Psoas muscle (tissue), 8 donors: ENCODE data around the gene CHST8. TPM values are rescaled to one million over a fixed set of nuclear protein-coding genes. Genes with fewer than 3 reads are reported as not detected.

Experiments used
- ATAC-seq, 4 donors: fragments of 200-7000 bp; cut with Tn5 transposase; one replicate each; pipeline ENCODE4 v1.9.1; 2020; ENCODE audit warnings: moderate library complexity in 3 of 4, mild to moderate bottlenecking in 2 of 4
- DNase-seq, 2 donors: peaks; one replicate each; pipeline ENCODE4 v3.0.0-alpha.2; 2020
- H3K27ac ChIP-seq: fragments of 200-600 bp; one replicate; pipeline ENCODE4 v1.8.0; 2022
- H3K27me3 ChIP-seq, 3 donors: fragments of 200-600 bp in 1 of 3; one replicate each; pipeline versions ENCODE4 v1.6.1 to v1.8.0; 2013 to 2022; ENCODE audit warnings: low read length in 2 of 3, mild to moderate bottlenecking in 2 of 3, moderate library complexity in 1 of 3; ENCODE audit not compliant: insufficient read depth in 3 of 3
- H3K36me3 ChIP-seq, 2 donors: fragments of 200-600 bp in 1 of 2; one replicate each; pipeline versions ENCODE4 v1.6.1 to v1.8.0; 2013 to 2022; ENCODE audit warnings: low read depth in 1 of 2, mild to moderate bottlenecking in 1 of 2, moderate library complexity in 1 of 2; ENCODE audit not compliant: insufficient read depth in 1 of 2
- H3K4me1 ChIP-seq: fragments of 200-600 bp; one replicate; pipeline ENCODE4 v1.8.0; 2022
- H3K4me3 ChIP-seq: fragments of 200-600 bp; one replicate; pipeline ENCODE4 v1.8.0; 2022; ENCODE audit warnings: mild to moderate bottlenecking
- H3K9me3 ChIP-seq: fragments of 200-600 bp; one replicate; pipeline ENCODE4 v1.8.0; 2022
- WGBS, 3 donors: extraction: QIAGEN DNeasy Blood & Tissue Kit; methylation state at CpG; one replicate each; pipeline versions ENCODE4 v1.1.6 to v1.1.7; 2013; 5-methylcytosine and 5-hydroxymethylcytosine counted together
- intact Hi-C, 2 donors: fragments of 100-400 bp; cut with DNase I; formaldehyde crosslinking; loops; one replicate each; pipeline versions ENCODE4 v1.11.0 to v1.14.2; 2022
- polyA plus RNA-seq, 3 donors: library from polyadenylated mRNA; stranded (reverse); fragments of 200-250 nt; gene quantifications; one replicate each; pipeline ENCODE4 v1.2.3, GENCODE V29; 2013
- total RNA-seq, 4 donors: library from RNA; stranded (reverse); fragmentation: NEBNext Ultra II Directional in 2 of 4; extraction: Animal tissue kit (Norgen Biotek cat#: 25700) in 2 of 4; gene quantifications; one replicate each; pipeline versions ENCODE4 v1.2.1 to v1.2.4, GENCODE V29; 2021 to 2023
- TF ChIP-seq, protein P1 (sequence below): fragments of 200-600 bp; IDR thresholded peaks from one replicate; pipeline ENCODE4 v1.8.0; 2022; ENCODE audit warnings: antibody characterized with exemption
- donor health status: healthy with polysubstance abuse.
- donor health status: DM: no; HTN: no; CAD: no; lungs with moderate emphysema.
- donor health status: Bipolar disorder and iron deficiency.
- donor health status: healthy.
- donor health status: DM: yes; HTN: yes; CAD: no.
- donor health status: DM: no; HTN: no; CAD: no.
- donor health status: DM: no; HTN: no; CAD: no.
- donor health status: DM: yes; HTN: yes; CAD: no.

CHST8 gene
- total and polyA plus RNA-seq, 7 donors: 0.05 to 0.60 (median 0.23) TPM; not detected in 1

GRCh38 chr19:33799476-33799875, 177.7 kb downstream of the CHST8 start:
- no peak for ATAC-seq
- H3K9me3 ChIP-seq: no peaks in the 10 kb centered on the region
- no peak for DNase-seq
- TF ChIP-seq, protein P1, sequence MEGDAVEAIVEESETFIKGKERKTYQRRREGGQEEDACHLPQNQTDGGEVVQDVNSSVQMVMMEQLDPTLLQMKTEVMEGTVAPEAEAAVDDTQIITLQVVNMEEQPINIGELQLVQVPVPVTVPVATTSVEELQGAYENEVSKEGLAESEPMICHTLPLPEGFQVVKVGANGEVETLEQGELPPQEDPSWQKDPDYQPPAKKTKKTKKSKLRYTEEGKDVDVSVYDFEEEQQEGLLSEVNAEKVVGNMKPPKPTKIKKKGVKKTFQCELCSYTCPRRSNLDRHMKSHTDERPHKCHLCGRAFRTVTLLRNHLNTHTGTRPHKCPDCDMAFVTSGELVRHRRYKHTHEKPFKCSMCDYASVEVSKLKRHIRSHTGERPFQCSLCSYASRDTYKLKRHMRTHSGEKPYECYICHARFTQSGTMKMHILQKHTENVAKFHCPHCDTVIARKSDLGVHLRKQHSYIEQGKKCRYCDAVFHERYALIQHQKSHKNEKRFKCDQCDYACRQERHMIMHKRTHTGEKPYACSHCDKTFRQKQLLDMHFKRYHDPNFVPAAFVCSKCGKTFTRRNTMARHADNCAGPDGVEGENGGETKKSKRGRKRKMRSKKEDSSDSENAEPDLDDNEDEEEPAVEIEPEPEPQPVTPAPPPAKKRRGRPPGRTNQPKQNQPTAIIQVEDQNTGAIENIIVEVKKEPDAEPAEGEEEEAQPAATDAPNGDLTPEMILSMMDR: no peak
- no peaks in the 10 kb centered on the region for H3K36me3 ChIP-seq
- intact Hi-C loops: loop anchor here in 1 of 2 donors (10.0 kb wide), 1 partner anchor 105 kb away; no protein-coding TSS in a partner anchor
- peaks cover 0 to 29% (median 9%) of the 10 kb centered on the region in 3 donors for H3K27me3 ChIP-seq
- peaks cover 14% of the 10 kb centered on the region for H3K4me1 ChIP-seq
- no peak overlapping the region for H3K27ac ChIP-seq
- no peak overlapping the region for H3K4me3 ChIP-seq
- 74 to 85% (median 77%) methylated on average over 5 of the region's 5 CpGs for WGBS, 3 donors

GRCh38 chr19:33800012-33800680, 178.4 kb downstream of the CHST8 start:
- WGBS, 3 donors: 90% methylated on average over 16 of the region's 16 CpGs
- Histone ChIP-seq H3K9me3 (no peaks in the 10 kb centered on the region), H3K4me3 (no peak overlapping the region), H3K36me3 (no peaks in the 10 kb centered on the region), H3K4me1 (peaks cover 10% of the 10 kb centered on the region), H3K27me3 (peaks cover 0 to 24% (median 9%) of the 10 kb centered on the region in 3 donors), H3K27ac (no peak overlapping the region)
- TF ChIP-seq, protein P1: no peak
- no peak for ATAC-seq
- DNase-seq: peak in 1 of 2 donors; percentile 24
- intact Hi-C loops: no loop called here

DNA sequence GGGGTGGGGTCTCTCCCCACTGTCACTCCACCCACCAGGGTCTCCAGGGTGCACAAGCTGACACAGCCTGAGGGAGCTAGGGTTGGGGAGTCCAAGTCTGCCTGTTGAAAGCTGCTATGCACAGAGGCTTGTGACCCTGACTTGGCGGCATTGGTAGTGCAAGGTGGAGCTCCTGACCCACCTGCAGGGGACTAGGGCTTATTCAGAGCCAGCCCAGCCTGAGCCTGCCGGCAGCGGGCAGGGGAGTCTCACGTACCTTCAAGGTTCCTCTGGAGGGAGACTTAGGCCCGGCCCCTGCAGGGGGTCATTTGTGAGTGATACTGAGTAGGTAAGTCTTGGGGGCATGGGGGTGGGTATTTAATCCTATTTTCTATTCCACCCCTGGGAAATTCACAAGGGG, 179.7 kb downstream of the CHST8 start:
- TF ChIP-seq, protein P1: no peak
- Histone ChIP-seq H3K9me3 (no peaks in the 10 kb centered on the region), H3K27ac (no peak overlapping the region), H3K4me3 (no peak overlapping the region), H3K4me1 (peaks cover 10% of the 10 kb centered on the region), H3K36me3 (no peaks in the 10 kb centered on the region), H3K27me3 (peaks cover 0 to 15% (median 9%) of the 10 kb centered on the region in 3 donors)
- intact Hi-C loops: no loop called here
- 96 to 97% (median 96%) methylated on average over 5 of the region's 5 CpGs for WGBS, 3 donors
- peak in 1 of 2 donors; percentile 39 for DNase-seq
- ATAC-seq: no peak

DNA sequence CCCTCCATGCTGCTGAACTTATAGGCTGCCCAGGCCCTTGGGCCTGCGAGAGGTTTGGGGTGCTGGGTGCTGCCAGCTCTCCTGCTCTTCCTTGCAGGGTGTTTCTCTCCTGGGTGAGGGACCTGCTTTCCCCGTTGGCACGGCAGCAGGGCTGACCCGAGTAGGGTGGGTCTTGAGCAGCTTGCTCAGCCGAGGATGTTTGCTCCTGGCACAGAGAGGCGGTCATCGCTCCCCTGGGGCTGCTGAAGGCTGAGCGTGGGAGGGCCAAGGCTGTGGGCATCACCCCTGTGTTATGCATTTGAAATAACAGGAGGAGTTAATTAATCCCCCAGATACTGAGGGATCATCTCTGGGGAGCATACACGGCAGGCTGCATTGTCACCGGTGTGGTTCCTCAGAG, 180.2 kb downstream of the CHST8 start:
- no peak overlapping the region for H3K27ac ChIP-seq
- H3K4me1 ChIP-seq: peaks cover 9% of the 10 kb centered on the region
- TF ChIP-seq, protein P1: no peak
- 75 to 78% (median 77%) methylated on average over 10 of the region's 10 CpGs for WGBS, 3 donors
- no peak overlapping the region for H3K4me3 ChIP-seq
- H3K9me3 ChIP-seq: no peaks in the 10 kb centered on the region
- ATAC-seq (no peak), DNase-seq (no peak)
- H3K27me3 ChIP-seq: peaks cover 0 to 13% (median 7%) of the 10 kb centered on the region in 3 donors
- intact Hi-C loops: no loop called here
- peaks cover 0 to 3% of the 10 kb centered on the region in 2 donors for H3K36me3 ChIP-seq
